VCaP (cell line): Measurements from ENCODE around the gene SAPCD2.

Experiments used
- H3K27ac ChIP-seq: fragments of 450-650 bp; 2 replicates; pipeline ENCODE4 v1.5.1; 2017
- CTCF ChIP-seq: fragments of 450-650 bp; conservative IDR thresholded peaks from 2 replicates; pipeline ENCODE4 v1.5.1; 2017; ENCODE audit warnings: mild to moderate bottlenecking, moderate library complexity

SAPCD2 gene

GRCh38 chr9:137015976-137016375 lies 54.4 kb downstream of the SAPCD2 start:
- TF ChIP-seq CTCF: no peak
- no peak overlapping the region for H3K27ac ChIP-seq

- no peak for TF ChIP-seq CTCF
- H3K27ac ChIP-seq: no peak overlapping the region
Observed at GRCh38 chr9:137015540-137015930, 54.8 kb downstream of the SAPCD2 start.

GRCh38 chr9:137014776-137015539 lies 55.4 kb downstream of the SAPCD2 start:
- H3K27ac ChIP-seq: no peak overlapping the region
- TF ChIP-seq CTCF: no peak

GRCh38 chr9:137014166-137014565 lies 56.2 kb downstream of the SAPCD2 start:
- TF ChIP-seq CTCF: no peak

GRCh38 chr9:137013571-137013940 lies 56.8 kb downstream of the SAPCD2 start:
- no peak overlapping the region for H3K27ac ChIP-seq
- TF ChIP-seq CTCF: no peak

More at GRCh38 chr9:137014166-137014565, 56.2 kb downstream of the SAPCD2 start:
- no peak overlapping the region for H3K27ac ChIP-seq

- no peak overlapping the region for H3K27ac ChIP-seq
- TF ChIP-seq CTCF: no peak
Observed at GRCh38 chr9:137012694-137013570, 57.4 kb downstream of the SAPCD2 start.
